WTC11 (cell line): ENCODE results near the gene CST3.

Experiments used
- KAT7 ChIP-seq: sonication (generic); formaldehyde crosslinking; IDR thresholded peaks from 2 replicates; pipeline ENCODE4 v1.8.1; 2023; ENCODE audit warnings: missing genetic modification reagents, mild to moderate bottlenecking, borderline replicate concordance
- ZNF396 ChIP-seq: fragments of 250-450 bp; sonication (Bioruptor Pico); IDR thresholded peaks from 2 replicates; pipeline ENCODE4 v1.8.0; 2021; ENCODE audit warnings: mild to moderate bottlenecking, moderate library complexity, borderline replicate concordance
- TF ChIP-seq, protein P1 (sequence below): sonication (generic); formaldehyde crosslinking; IDR thresholded peaks from 2 replicates; pipeline ENCODE4 v1.8.0; 2022; ENCODE audit warnings: mild to moderate bottlenecking, missing genetic modification reagents
- TF ChIP-seq, protein P2 (sequence below): fragments of 200-600 bp; IDR thresholded peaks from 2 replicates; pipeline ENCODE4 v1.8.0; 2022; ENCODE audit warnings: antibody characterized with exemption

DNA sequence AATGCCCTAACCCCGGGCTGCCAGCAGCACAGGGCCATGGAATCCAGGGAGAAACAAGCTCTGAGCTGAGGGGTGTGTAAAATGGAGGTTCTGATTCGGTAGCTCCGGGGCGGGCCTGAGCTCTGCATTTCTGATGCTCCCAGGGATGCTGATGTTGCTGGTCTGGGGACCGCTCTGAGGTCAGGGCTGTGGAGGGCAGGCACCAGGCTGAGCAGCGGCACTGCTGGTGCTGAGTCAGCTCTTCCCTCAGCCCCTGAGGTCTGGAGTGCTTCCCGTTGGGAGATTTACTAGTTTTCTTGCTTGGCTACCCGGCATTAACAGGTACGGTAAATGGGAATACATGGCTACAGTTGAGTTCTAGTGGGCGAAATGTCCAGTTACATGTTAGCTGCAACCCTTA, 18.6 kb upstream of the CST3 start:
- TF ChIP-seq, protein P1, sequence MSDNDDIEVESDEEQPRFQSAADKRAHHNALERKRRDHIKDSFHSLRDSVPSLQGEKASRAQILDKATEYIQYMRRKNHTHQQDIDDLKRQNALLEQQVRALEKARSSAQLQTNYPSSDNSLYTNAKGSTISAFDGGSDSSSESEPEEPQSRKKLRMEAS (CRISPR knock-in tag) = no peak
- TF ChIP-seq, protein P2, sequence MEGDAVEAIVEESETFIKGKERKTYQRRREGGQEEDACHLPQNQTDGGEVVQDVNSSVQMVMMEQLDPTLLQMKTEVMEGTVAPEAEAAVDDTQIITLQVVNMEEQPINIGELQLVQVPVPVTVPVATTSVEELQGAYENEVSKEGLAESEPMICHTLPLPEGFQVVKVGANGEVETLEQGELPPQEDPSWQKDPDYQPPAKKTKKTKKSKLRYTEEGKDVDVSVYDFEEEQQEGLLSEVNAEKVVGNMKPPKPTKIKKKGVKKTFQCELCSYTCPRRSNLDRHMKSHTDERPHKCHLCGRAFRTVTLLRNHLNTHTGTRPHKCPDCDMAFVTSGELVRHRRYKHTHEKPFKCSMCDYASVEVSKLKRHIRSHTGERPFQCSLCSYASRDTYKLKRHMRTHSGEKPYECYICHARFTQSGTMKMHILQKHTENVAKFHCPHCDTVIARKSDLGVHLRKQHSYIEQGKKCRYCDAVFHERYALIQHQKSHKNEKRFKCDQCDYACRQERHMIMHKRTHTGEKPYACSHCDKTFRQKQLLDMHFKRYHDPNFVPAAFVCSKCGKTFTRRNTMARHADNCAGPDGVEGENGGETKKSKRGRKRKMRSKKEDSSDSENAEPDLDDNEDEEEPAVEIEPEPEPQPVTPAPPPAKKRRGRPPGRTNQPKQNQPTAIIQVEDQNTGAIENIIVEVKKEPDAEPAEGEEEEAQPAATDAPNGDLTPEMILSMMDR = no peak
- TF ChIP-seq KAT7 (CRISPR knock-in tag) = no peak
- no peak for TF ChIP-seq ZNF396 (CRISPR knock-in tag)
